Effector memory CD8-positive, alpha-beta T cell (primary cell): ENCODE results near the gene CPB2.

Experiments
- ATAC-seq: fragments of 150-1000 bp; cut with Tn5 transposase; replicated peaks from 2 replicates; pipeline ENCODE4 v1.10.0; 2021; ENCODE audit warnings: mild to moderate bottlenecking, moderate library complexity
- DNase-seq, 3 experiments: peaks; one replicate each; pipeline ENCODE4 v3.0.0; 2021
- H3K27ac Mint-ChIP-seq, 2 donors: one replicate each; pipeline ENCODE4 v1.8.0; 2022; ENCODE audit warnings: mild to moderate bottlenecking in 2 of 2, mixed read lengths in 2 of 2, moderate library complexity in 2 of 2
- H3K27me3 Mint-ChIP-seq, 2 donors: one replicate each; pipeline ENCODE4 v1.8.0; 2022; ENCODE audit warnings: mixed read lengths in 2 of 2
- H3K36me3 Mint-ChIP-seq: one replicate; pipeline ENCODE4 v1.8.0; 2022; ENCODE audit warnings: mild to moderate bottlenecking, moderate library complexity, mixed read lengths; ENCODE audit not compliant: insufficient read depth
- H3K4me1 Mint-ChIP-seq, 2 donors: one replicate each; pipeline ENCODE4 v1.8.0; 2022; ENCODE audit warnings: low read depth in 2 of 2, mixed read lengths in 2 of 2
- H3K4me3 Mint-ChIP-seq, 2 donors: one replicate each; pipeline ENCODE4 v1.8.0; 2022; ENCODE audit warnings: mild to moderate bottlenecking in 2 of 2, mixed read lengths in 2 of 2, moderate library complexity in 2 of 2
- H3K9me3 Mint-ChIP-seq, 2 donors: one replicate each; pipeline ENCODE4 v1.8.0; 2022; ENCODE audit warnings: mixed read lengths in 2 of 2
- total RNA-seq, 9 experiments: gene quantifications; one replicate each; lab custom pipeline; 2026; lab: John Stamatoyannopoulos, UW

The CPB2 gene
- 0 to 0.24 (median 0) reads per million in 9 experiments for total RNA-seq

GRCh38 chr13:46104868-46105267 lies at the start of gene CPB2:
TSS of gene CPB2 (minus strand) at chr13:46105033. CDS start at chr13:46105009, 24 bp downstream.
- Mint-ChIP-seq H3K36me3 (no peaks in the 10 kb centered on the region), H3K4me1 (no peaks in the 10 kb centered on the region), H3K27ac (no peak within 1 kb of the TSS), H3K9me3 (no peaks in the 10 kb centered on the region), H3K27me3 (peaks cover 5 to 31% of the 10 kb centered on the region in 2 donors), H3K4me3 (no peak within 1 kb of the TSS)
- DNase-seq (no peak), ATAC-seq (no peak)

- Mint-ChIP-seq H3K27ac (peak overlapping the region; percentile 90 to 91), H3K9me3 (no peaks in the 10 kb centered on the region), H3K4me1 (peaks cover 25 to 46% of the 10 kb centered on the region in 2 donors), H3K27me3 (no peaks in the 10 kb centered on the region), H3K36me3 (peaks cover 98% of the 10 kb centered on the region), H3K4me3 (no peak overlapping the region)
- ATAC-seq (no peak), DNase-seq (no peak)
Measured at GRCh38 chr13:46154136-46154801, 49.4 kb upstream of the CPB2 start.

GRCh38 chr13:46152627-46153328 lies 47.9 kb upstream of the CPB2 start:
- H3K9me3 Mint-ChIP-seq: no peaks in the 10 kb centered on the region
- H3K36me3 Mint-ChIP-seq: peaks cover 98% of the 10 kb centered on the region
- no peaks in the 10 kb centered on the region for H3K27me3 Mint-ChIP-seq
- ATAC-seq: no peak
- no peak for DNase-seq
- H3K4me3 Mint-ChIP-seq: no peak overlapping the region
- H3K4me1 Mint-ChIP-seq: peaks cover 21 to 41% of the 10 kb centered on the region in 2 donors
- peak overlapping the region; percentile 90 to 91 for H3K27ac Mint-ChIP-seq

GRCh38 chr13:46150134-46150693 lies 45.4 kb upstream of the CPB2 start:
- Mint-ChIP-seq H3K27me3 (no peaks in the 10 kb centered on the region), H3K4me1 (peaks cover 25 to 44% of the 10 kb centered on the region in 2 donors), H3K27ac (peak overlapping the region; percentile 75 to 90), H3K36me3 (peaks cover 96% of the 10 kb centered on the region), H3K4me3 (no peak overlapping the region), H3K9me3 (no peaks in the 10 kb centered on the region)
- ATAC-seq (no peak), DNase-seq (no peak)

- peaks cover 96% of the 10 kb centered on the region for H3K36me3 Mint-ChIP-seq
- H3K4me3 Mint-ChIP-seq: no peak overlapping the region
- H3K27ac Mint-ChIP-seq: peak overlapping the region; percentile 75 to 90
- no peak for DNase-seq
- no peaks in the 10 kb centered on the region for H3K27me3 Mint-ChIP-seq
- H3K4me1 Mint-ChIP-seq: peaks cover 27 to 48% of the 10 kb centered on the region in 2 donors
- H3K9me3 Mint-ChIP-seq: no peaks in the 10 kb centered on the region
- peak; percentile 16 for ATAC-seq
Measured at GRCh38 chr13:46149272-46150133, 44.7 kb upstream of the CPB2 start.

- no peaks in the 10 kb centered on the region for H3K27me3 Mint-ChIP-seq
- no peak for DNase-seq
- ATAC-seq: no peak
- peak overlapping the region in 1 of 2 donors; percentile 23 for H3K27ac Mint-ChIP-seq
- H3K4me3 Mint-ChIP-seq: no peak overlapping the region
- no peaks in the 10 kb centered on the region for H3K9me3 Mint-ChIP-seq
- H3K36me3 Mint-ChIP-seq: peaks cover 96% of the 10 kb centered on the region
- peaks cover 17 to 33% of the 10 kb centered on the region in 2 donors for H3K4me1 Mint-ChIP-seq
Measured at GRCh38 chr13:46146898-46147297, 42.1 kb upstream of the CPB2 start.

GRCh38 chr13:46145950-46146349 lies 41.1 kb upstream of the CPB2 start:
- Mint-ChIP-seq H3K9me3 (no peaks in the 10 kb centered on the region), H3K27me3 (no peaks in the 10 kb centered on the region), H3K4me1 (peaks cover 17 to 34% of the 10 kb centered on the region in 2 donors), H3K36me3 (peaks cover 96% of the 10 kb centered on the region), H3K27ac (peak overlapping the region in 1 of 2 donors; percentile 12), H3K4me3 (no peak overlapping the region)
- ATAC-seq (no peak), DNase-seq (no peak)

GRCh38 chr13:46145135-46145534 lies 40.3 kb upstream of the CPB2 start:
- no peak for DNase-seq
- Mint-ChIP-seq H3K36me3 (peaks cover 96% of the 10 kb centered on the region), H3K27me3 (no peaks in the 10 kb centered on the region), H3K9me3 (no peaks in the 10 kb centered on the region), H3K4me1 (peaks cover 17 to 34% of the 10 kb centered on the region in 2 donors), H3K4me3 (peak overlapping the region in 1 of 2 donors; percentile 6), H3K27ac (peak overlapping the region; percentile 31 to 71)
- no peak for ATAC-seq

GRCh38 chr13:46143184-46143701 lies 38.4 kb upstream of the CPB2 start:
- Mint-ChIP-seq H3K4me3 (no peak overlapping the region), H3K36me3 (peaks cover 96% of the 10 kb centered on the region), H3K4me1 (peaks cover 14 to 26% of the 10 kb centered on the region in 2 donors), H3K27ac (peak overlapping the region in 1 of 2 donors; percentile 71), H3K9me3 (no peaks in the 10 kb centered on the region), H3K27me3 (no peaks in the 10 kb centered on the region)
- DNase-seq: no peak
- no peak for ATAC-seq

- H3K4me3 Mint-ChIP-seq: no peak overlapping the region
- H3K4me1 Mint-ChIP-seq: peaks cover 14 to 31% of the 10 kb centered on the region in 2 donors
- H3K36me3 Mint-ChIP-seq: peaks cover 96% of the 10 kb centered on the region
- no peak for ATAC-seq
- H3K27ac Mint-ChIP-seq: peak overlapping the region in 1 of 2 donors; percentile 71
- H3K27me3 Mint-ChIP-seq: no peaks in the 10 kb centered on the region
- no peaks in the 10 kb centered on the region for H3K9me3 Mint-ChIP-seq
- no peak for DNase-seq
Measured at GRCh38 chr13:46142776-46143175, 37.9 kb upstream of the CPB2 start.

GRCh38 chr13:46140044-46140443 lies 35.2 kb upstream of the CPB2 start:
- DNase-seq: no peak
- H3K27ac Mint-ChIP-seq: peak overlapping the region; percentile 84 to 91
- peaks cover 22 to 47% of the 10 kb centered on the region in 2 donors for H3K4me1 Mint-ChIP-seq
- H3K27me3 Mint-ChIP-seq: no peaks in the 10 kb centered on the region
- H3K9me3 Mint-ChIP-seq: no peaks in the 10 kb centered on the region
- no peak overlapping the region for H3K4me3 Mint-ChIP-seq
- H3K36me3 Mint-ChIP-seq: peaks cover 100% of the 10 kb centered on the region
- no peak for ATAC-seq

GRCh38 chr13:46137627-46138317 lies 32.9 kb upstream of the CPB2 start:
- no peak for ATAC-seq
- no peak for DNase-seq
- no peaks in the 10 kb centered on the region for H3K9me3 Mint-ChIP-seq
- H3K4me1 Mint-ChIP-seq: peaks cover 21 to 52% of the 10 kb centered on the region in 2 donors
- H3K36me3 Mint-ChIP-seq: peaks cover 100% of the 10 kb centered on the region
- no peaks in the 10 kb centered on the region for H3K27me3 Mint-ChIP-seq
- peak overlapping the region; percentile 57 to 92 for H3K27ac Mint-ChIP-seq
- H3K4me3 Mint-ChIP-seq: no peak overlapping the region
